ENCODE measurements around the gene STK4.

- TF ChIP-seq, protein P1, sequence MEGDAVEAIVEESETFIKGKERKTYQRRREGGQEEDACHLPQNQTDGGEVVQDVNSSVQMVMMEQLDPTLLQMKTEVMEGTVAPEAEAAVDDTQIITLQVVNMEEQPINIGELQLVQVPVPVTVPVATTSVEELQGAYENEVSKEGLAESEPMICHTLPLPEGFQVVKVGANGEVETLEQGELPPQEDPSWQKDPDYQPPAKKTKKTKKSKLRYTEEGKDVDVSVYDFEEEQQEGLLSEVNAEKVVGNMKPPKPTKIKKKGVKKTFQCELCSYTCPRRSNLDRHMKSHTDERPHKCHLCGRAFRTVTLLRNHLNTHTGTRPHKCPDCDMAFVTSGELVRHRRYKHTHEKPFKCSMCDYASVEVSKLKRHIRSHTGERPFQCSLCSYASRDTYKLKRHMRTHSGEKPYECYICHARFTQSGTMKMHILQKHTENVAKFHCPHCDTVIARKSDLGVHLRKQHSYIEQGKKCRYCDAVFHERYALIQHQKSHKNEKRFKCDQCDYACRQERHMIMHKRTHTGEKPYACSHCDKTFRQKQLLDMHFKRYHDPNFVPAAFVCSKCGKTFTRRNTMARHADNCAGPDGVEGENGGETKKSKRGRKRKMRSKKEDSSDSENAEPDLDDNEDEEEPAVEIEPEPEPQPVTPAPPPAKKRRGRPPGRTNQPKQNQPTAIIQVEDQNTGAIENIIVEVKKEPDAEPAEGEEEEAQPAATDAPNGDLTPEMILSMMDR (conservative IDR thresholded peaks at IDR 0.05 in 1 of 2, IDR thresholded peaks at IDR 0.05 in 1 of 2; ENCODE audit: extremely low read depth in 1 of 2, insufficient read depth in 1 of 2, low read depth in 1 of 2, low read length in 2 of 2) = no peak
- TF ChIP-seq EZH2 (IDR thresholded peaks at IDR 0.05; ENCODE audit: borderline replicate concordance, low read length) = no peak
Observed at GRCh38 chr20:44961870-44962267, 4.4 kb upstream of the STK4 start.

Measured in mammary epithelial cell (primary cell).